Activated CD4-positive, alpha-beta T cell treated with anti-CD3 and anti-CD28 coated beads for 48 hours (primary cell): ENCODE results near the gene MET.
"Not testable (repeated sequence)": the region's sequence is repeated elsewhere in the genome, so short reads cannot be mapped to it uniquely, and the experiment has no call there.

Source experiments
- DNase-seq: peaks from one replicate; pipeline ENCODE4 v3.0.0-alpha.2; 2020

Gene MET

GRCh38 chr7:116671681-116672595 lies at the start of gene MET:
MET (plus strand) TSS chr7:116672196; CDS start chr7:116699085, 26,889 bp downstream.
- peak; percentile 71 for DNase-seq

- DNase-seq = no peak
Observed at GRCh38 chr7:116626886-116627285, 45.1 kb upstream of the MET start.

- DNase-seq = no peak
Observed at GRCh38 chr7:116629051-116629463, 42.9 kb upstream of the MET start.

GRCh38 chr7:116630357-116630756 lies 41.6 kb upstream of the MET start:
- DNase-seq = no peak

- no peak for DNase-seq
Observed at GRCh38 chr7:116630932-116631671, 40.9 kb upstream of the MET start.

- no peak for DNase-seq
Observed at GRCh38 chr7:116631676-116632075, 40.3 kb upstream of the MET start.

GRCh38 chr7:116632384-116632783 lies 39.6 kb upstream of the MET start:
- DNase-seq = no peak

- DNase-seq = no peak
Observed at GRCh38 chr7:116633131-116633988, 38.6 kb upstream of the MET start.

- DNase-seq = no peak
Observed at GRCh38 chr7:116636997-116637396, 35.0 kb upstream of the MET start.

GRCh38 chr7:116638592-116638991 lies 33.4 kb upstream of the MET start:
- not testable (repeated sequence) for DNase-seq

- DNase-seq = no peak
Observed at GRCh38 chr7:116641551-116642153, 30.3 kb upstream of the MET start.

GRCh38 chr7:116643148-116643547 lies 28.8 kb upstream of the MET start:
- DNase-seq = not testable (repeated sequence)

- no peak for DNase-seq
Observed at GRCh38 chr7:116644628-116645027, 27.4 kb upstream of the MET start.

- no peak for DNase-seq
Observed at GRCh38 chr7:116647290-116647689, 24.7 kb upstream of the MET start.

GRCh38 chr7:116647861-116648260 lies 24.1 kb upstream of the MET start:
- no peak for DNase-seq

- DNase-seq = no peak
Observed at GRCh38 chr7:116650436-116650835, 21.6 kb upstream of the MET start.

GRCh38 chr7:116652793-116653192 lies 19.2 kb upstream of the MET start:
- DNase-seq = no peak

GRCh38 chr7:116653204-116653603 lies 18.8 kb upstream of the MET start:
- no peak for DNase-seq

GRCh38 chr7:116653646-116654045 lies 18.4 kb upstream of the MET start:
- DNase-seq = no peak

GRCh38 chr7:116659248-116659647 lies 12.7 kb upstream of the MET start:
- not testable (repeated sequence) for DNase-seq

GRCh38 chr7:116661865-116662264 lies 10.1 kb upstream of the MET start:
- no peak for DNase-seq

GRCh38 chr7:116663744-116664143 lies 8.3 kb upstream of the MET start:
- no peak for DNase-seq
